HG03432 (cell line): ENCODE results near the gene ZNF771.
"Not testable (repeated sequence)": the region's sequence is repeated elsewhere in the genome, so short reads cannot be mapped to it uniquely, and the experiment has no call there.

Source experiments
- ATAC-seq: cut with Tn5 transposase; IDR thresholded peaks from one replicate; pipeline ENCODE4 v1.9.1; 2021; ENCODE audit warnings: mild to moderate bottlenecking, moderate library complexity; ENCODE audit not compliant: unreplicated experiment

The ZNF771 gene

DNA sequence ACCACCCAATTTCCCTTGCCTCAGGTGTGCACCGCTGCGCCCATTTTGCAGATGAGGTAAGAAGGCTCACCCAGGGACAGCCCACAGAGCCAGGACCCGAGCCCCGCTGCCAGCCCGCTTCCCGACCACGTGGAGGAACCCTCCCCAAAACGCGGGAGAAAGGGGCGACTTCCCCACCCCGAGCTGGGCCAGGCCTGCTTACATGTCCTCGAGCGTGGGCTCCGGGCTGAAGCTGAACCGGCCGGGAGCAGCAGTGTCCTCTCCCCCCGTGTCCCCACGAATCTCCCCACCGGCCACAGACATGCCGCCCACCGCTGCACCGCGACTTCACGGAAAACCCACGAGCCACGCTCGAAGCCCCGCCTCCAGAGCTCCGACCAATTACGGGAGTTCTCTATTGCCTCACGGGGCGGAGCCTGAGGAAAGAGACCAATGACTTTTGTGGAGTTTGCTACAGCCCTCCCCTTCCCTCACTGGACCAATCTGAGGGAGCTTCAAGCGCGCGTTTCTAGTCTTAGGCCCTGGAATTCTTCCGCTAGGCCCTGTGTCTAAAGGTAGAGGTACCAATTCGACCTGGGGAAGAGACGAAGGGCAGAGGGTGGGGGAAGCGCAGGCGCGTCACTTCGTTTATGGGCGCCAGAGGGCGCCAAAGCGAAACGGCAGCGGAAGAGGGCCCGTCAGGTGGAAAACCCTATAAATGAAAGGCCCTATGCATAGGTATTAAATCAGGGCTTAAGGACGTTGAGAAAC lies 22.4 kb downstream of the ZNF771 start, which contains the start of gene DCTPP1:
Gene DCTPP1, minus strand, starts transcription at position 353 of the 750 bp plus-strand sequence. Its CDS starts 50 bp downstream, at position 303.
- ATAC-seq, result peak; percentile 94

GRCh38 chr16:30430428-30430970 lies 23.1 kb downstream of the ZNF771 start:
- ATAC-seq, result peak; percentile 23

DNA sequence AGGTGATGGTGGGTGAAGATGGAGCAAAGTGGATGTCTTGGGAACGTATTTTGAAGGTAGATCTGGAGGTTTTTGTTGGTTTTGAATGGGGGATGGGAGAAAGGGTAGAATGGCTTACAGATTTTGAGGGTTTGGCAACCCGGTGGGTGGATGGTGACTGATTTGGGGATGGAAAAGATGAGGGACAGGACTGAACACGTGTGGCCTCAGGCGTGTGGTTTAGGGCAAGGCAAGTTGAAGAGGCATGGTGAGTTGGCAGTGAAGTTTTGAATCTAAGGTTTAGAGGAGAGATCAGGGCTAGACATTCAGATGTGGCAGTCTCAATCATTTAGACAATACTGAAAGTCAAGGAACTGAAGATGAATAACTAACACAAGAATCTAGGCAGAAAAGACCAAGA lies 27.4 kb downstream of the ZNF771 start:
- no peak for ATAC-seq

- ATAC-seq, result no peak
Observed at GRCh38 chr16:30437511-30438046, 30.2 kb downstream of the ZNF771 start.

DNA sequence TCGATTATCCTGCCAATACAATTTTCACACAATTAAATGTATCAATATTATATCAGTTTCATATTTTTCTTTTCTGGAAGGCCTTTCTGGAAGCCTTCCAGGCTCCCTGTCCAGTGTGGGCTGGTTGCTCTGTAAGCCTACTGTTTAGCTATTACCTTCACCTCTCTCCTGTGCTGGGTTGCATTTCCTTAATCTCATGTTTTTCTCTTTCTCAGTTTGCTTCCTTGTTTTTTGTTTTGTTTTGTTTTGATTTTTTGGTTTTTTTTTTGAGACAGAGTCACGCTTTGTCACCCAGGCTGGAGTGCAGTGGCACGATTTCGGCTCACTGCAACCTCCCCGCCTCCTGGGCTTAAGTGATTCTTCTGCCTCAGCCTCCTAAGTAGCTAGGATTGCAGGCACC lies 31.4 kb downstream of the ZNF771 start:
- no peak for ATAC-seq

DNA sequence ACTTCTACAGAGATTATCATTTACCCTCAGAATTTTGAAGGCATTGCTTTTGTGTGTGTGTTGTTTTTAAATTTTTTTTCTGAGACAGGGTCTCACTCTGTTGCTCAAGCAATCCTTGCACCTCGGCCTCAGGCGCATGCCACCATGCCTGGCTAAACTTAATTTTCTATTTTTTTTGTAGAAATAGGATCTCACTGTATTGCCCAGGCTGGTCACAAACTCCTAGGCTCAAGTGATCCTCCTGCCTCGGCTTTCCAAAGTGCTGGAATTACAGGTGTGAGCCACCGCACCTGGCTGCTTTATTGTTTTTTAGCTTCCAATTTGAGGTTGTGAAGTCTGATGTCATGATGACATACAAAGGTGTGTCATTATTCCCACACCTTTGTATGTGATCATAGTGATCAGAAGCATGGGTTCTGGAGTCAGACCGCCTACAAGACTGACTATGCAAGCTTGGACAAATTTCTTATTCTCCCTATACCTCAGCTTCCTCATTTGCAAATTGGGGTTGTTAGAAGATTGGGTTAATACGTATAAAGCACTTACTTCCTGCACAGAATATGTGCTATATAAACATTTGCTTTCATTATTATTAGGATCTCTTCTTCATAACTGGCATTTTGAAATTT lies 32.4 kb downstream of the ZNF771 start:
- ATAC-seq, result no peak

- no peak for ATAC-seq
Observed at GRCh38 chr16:30443631-30444030, 36.2 kb downstream of the ZNF771 start.

DNA sequence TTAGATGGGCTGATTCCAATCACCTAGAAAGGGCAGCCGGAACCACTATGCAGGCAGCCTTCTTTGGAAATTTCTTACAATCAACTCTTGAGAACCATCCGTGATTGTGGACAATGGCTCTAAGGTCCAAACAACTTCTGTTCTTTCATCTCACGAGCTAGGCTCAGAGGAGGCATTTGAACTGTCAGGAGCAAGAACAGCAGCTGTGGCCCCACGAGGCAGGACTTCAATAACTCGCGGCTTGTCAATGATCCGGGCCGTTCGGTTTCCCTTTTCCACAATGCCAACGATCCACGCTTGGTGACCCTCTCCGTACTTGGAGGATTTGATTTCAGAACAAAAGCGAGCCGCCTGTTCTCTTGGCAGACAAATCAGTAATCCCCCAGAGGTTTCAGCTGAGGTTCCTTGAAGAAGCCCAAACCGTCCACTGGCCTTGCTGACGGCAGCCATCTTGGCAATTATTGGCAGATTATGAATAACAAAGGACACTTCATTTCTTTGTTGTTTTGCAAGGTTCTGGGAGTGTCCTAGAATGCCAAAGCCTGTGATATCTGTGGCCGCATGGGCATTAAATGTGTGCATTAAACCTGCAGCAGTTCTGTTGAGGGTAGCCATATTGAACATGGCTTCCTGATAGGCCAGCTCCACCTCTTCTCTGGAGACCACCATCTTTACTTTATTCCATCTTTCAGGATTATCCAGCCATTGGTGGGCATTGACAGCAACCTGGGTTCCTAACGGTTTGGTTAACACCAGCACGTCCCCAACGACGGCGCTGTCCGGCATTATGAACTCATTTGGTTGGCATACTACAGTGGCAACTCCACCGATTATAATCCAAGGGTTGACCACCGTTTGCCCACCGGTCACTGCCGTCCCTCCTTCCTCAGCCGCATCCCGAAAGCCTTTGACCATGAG lies 37.1 kb downstream of the ZNF771 start:
- no peak for ATAC-seq

DNA sequence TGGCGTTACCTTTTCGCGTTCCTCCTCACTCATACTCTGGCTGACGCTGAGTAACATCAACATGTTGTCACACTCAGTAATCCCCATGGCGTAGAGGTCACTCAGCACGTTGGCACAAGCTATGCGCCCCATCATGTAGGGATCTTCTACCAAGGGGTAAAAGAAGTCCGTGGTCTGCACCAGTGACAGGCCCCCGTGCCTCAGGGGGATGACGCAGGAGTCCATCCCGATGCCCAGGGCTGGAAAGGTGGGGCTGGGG lies 37.7 kb downstream of the ZNF771 start:
- no peak for ATAC-seq

DNA sequence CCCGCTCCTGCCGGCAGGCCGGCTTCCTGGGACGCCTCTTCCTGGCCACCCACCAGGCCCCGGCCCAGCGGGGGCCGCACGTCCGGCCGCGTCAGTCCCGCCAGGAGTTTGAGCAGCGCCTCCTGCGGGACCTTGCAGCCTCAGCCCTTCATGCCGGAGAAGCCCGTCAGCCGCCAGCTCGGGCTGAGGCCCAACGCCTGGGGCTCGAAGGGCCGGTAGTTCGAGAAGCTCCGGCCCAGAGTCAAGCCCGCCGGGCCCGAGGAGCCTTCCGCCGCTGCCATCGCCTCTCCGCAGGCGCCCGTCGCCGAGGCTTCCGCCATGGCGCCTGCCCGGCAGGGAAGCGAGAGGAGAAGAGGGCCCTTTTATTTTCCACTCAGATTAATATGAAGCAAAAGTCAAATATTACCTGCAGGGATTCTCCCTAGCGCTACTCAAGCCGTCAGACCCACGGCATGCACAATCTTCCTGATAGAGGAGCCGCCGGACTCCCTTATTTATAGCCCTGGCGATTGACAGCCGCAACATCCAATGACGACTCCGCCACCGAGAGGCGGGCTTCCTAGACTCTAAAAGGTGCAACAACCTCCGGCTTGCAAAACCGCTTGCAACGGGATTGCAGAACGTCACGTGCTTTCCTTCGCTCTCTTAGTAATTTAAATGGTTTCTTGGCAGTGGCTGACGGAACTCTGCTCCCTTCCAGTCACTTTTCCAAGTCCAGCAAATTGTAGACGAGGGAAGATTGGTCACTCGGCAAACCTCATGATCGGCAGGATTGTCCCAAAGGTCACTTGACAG lies 38.2 kb downstream of the ZNF771 start, which contains the start of gene SEPHS2:
Gene SEPHS2, minus strand, starts transcription at position 467 of the 795 bp plus-strand sequence. Its CDS starts 147 bp downstream, at position 320.
- ATAC-seq, result peak; percentile 88

DNA sequence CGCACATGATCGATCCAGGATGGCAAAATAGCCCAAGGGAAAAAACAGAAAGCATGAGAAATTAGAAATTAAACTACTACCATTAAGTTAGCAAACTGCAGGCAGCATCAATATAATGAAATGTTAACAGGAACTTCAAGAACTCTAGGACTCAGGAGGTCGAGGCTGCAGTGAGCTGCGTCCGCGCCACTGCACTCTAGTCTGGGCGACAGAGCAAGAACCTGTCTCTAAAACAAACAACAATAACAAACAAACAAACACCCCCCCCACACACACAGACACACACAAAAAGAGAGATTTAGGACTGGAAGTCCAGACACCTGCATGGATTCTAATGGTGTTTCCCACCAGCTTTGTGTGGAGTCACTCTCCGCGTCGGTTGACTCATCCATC lies 38.8 kb downstream of the ZNF771 start:
- ATAC-seq, result no peak

GRCh38 chr16:30447512-30448226 lies 40.3 kb downstream of the ZNF771 start:
- ATAC-seq, result no peak

GRCh38 chr16:30449116-30449435 lies 41.7 kb downstream of the ZNF771 start:
- ATAC-seq, result no peak

DNA sequence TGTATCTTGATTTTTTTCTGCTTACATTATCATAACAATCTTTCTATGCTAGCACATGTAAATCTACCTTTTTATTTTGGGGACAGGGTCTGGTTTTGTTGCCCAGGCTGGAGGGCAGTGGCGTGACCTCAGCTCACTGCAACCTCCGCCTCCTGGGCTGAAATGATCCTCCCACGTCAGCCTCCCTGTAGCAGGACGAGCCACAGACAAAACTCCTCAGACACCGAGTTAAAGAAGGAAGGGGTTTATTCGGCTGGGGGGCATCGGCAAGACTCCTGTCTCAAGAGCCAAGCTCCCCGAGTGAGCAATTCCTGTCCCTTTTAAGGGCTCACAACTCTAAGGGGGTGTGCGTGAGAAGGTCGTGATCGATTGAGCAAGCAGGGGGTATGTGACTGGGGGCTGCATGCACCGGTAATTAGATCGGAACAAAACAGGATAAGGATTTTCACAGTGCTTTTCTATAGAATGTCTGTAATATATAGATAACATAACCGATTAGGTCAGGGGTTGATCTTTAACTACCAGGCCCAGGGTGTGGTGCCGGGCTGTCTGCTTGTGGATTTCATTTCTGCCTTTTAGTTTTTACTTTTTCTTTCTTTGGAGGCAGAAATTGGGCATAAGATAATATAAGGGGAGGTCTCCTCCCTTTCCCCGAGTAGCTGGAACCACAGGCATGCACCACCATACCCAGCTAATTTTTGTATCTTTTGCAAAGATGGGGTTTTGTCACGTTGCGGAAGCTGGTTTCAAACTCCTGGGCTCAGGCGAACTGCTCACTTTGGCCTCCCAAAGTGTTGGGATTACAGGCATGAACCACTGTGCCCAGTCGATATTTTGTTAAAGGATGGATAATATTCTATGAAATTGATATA lies 45.5 kb downstream of the ZNF771 start:
- ATAC-seq, result not testable (repeated sequence)

DNA sequence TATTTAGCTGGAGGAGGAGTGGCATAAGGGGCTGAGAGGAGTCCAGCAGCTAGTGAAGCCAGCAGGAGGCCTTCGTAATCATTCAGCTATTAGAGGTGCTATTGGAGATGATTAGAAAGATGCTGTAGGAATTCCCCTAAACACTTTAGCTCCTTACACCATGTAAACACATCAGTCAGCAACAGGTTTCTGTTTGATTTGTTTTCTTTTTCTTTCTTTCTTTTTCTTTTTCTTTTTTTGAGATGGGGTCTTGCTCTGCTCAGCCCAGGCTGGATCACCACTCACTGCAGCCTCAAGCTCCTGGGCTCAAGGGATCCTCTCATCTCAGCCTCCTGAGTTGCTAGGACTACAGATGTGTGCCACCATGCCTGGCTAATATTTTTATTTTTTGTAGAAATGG lies 48.9 kb downstream of the ZNF771 start:
- no peak for ATAC-seq

DNA sequence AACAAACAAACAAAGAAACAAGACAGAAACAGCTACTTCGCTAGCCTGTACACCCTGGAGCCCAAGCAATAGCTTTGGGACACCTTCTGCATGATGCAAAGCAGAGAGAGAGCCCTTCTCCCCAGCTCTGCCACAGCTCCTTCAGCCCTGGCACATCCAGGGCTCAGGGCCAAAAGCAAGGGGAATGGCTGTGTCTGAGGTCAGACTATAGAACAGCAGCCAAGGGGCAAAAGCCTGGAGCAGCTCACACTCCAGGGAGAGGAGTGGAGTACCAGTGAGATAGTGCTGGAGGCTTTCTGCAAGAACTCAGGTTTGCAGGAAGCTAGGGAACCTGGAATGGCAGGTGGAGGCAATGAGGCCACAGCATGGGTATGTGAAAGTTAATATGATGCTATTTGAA lies 49.9 kb downstream of the ZNF771 start:
- no peak for ATAC-seq

DNA sequence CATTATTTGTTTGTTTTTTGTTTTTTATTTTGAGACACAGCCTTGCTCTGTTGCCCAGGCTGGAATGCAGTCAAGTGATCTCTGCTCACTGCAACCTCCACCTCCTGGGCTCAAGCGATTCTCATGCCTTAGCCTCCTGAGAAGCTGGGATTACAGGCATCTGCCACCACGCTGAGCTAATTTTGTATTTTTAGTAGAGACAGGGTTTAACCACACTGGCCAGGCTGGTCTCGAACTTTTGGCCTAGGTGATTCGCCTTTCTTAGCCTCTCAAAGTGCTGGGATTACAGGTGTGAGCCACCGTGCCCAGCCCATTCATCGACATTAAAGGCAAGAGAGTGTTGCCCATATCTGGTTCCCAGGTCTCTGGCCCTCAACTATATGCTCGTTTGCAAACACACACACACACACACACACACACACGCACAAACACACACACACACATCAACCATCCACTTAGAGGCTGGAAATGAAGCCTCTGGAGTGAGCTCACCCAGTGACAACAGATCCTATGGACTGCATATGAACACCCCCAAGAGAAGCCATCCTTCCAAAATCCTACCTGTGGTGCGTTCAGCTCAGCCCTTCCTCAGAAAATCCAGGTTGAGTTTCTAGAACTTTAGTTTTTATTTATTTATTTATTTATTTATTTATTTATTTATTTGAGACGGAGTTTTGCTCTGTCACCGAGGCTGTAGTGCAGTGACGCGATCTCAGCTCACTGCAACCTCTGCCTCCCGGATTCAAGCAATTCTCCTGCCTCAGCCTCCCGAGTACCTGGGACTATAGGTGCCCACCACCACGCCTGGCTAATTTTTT lies 50.5 kb downstream of the ZNF771 start:
- ATAC-seq, result no peak
